ENCODE data around the gene PTPN23. TPM values are rescaled to one million over a fixed set of nuclear protein-coding genes. Genes with fewer than 3 reads are reported as not detected.
A peak's percentile ranks its signal among the peaks of the same experiment; 100 is the strongest.

The PTPN23 gene
- total RNA-seq, 6 experiments from 2014 or later, result 43.1 to 50.0 (median 48.6) TPM

DNA sequence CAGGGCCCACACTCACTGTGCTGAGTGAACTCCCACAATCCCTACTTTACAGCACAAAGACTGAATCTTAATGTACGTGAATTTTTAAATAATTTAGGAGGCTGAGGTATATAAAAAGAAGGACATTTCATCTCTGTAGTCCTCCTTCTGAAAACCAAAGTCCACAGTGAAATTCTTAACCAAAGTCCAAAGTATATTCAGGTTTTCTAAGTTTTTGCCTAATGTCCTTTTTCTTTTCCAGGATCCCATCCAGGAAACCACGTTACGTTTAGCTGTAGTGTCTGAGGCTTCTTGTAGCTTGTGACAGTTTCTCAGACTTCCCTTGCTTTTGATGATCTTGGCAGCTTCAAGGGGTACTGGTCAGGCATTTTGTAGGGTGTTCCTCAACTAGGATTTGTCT is 50.4 kb downstream of the PTPN23 start:
- no peaks in the 10 kb centered on the region; the same call in 1 of the 2 replicates for H3K27me3 Mint-ChIP-seq (ENCODE audit: insufficient read depth)
- no peak overlapping the region for H3K4me3 Mint-ChIP-seq
- peaks cover 8% of the 10 kb centered on the region for H3K36me3 Mint-ChIP-seq (ENCODE audit: low read depth)
- no peak overlapping the region for H3K27ac Mint-ChIP-seq
- TF ChIP-seq, protein P1, sequence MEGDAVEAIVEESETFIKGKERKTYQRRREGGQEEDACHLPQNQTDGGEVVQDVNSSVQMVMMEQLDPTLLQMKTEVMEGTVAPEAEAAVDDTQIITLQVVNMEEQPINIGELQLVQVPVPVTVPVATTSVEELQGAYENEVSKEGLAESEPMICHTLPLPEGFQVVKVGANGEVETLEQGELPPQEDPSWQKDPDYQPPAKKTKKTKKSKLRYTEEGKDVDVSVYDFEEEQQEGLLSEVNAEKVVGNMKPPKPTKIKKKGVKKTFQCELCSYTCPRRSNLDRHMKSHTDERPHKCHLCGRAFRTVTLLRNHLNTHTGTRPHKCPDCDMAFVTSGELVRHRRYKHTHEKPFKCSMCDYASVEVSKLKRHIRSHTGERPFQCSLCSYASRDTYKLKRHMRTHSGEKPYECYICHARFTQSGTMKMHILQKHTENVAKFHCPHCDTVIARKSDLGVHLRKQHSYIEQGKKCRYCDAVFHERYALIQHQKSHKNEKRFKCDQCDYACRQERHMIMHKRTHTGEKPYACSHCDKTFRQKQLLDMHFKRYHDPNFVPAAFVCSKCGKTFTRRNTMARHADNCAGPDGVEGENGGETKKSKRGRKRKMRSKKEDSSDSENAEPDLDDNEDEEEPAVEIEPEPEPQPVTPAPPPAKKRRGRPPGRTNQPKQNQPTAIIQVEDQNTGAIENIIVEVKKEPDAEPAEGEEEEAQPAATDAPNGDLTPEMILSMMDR (IDR thresholded peaks at IDR 0.05), result no peak
- no peaks in the 10 kb centered on the region for H3K4me1 Mint-ChIP-seq (ENCODE audit: low read depth)
- no peak for DNase-seq
- H3K9me3 Mint-ChIP-seq, result no peaks in the 10 kb centered on the region

DNA sequence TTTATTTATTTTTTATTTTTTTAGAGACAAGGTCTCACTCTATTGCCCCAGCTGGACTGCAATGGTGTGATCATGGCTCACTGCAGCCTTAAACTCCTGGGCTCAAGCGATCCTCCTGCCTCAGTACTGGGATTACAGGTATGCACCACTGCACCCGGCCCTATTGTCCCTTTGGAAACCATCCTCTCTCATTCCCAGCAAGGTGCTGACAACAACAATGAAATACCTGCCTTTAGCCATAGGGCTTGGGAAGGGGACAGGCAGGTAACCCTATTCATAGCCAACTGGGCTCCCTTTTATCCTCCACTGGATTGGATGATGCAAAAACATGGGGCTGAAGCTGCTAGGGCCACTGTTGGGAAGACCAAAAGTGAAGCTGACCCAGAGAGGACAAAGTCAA is 51.9 kb downstream of the PTPN23 start:
- DNase-seq, result no peak
- Mint-ChIP-seq H3K36me3 (ENCODE audit: low read depth) (peaks cover 8% of the 10 kb centered on the region), H3K27ac (no peak overlapping the region), H3K4me1 (ENCODE audit: low read depth) (no peaks in the 10 kb centered on the region), H3K27me3 (ENCODE audit: insufficient read depth) (no peaks in the 10 kb centered on the region; the same call in 1 of the 2 replicates), H3K4me3 (no peak overlapping the region), H3K9me3 (no peaks in the 10 kb centered on the region)
- TF ChIP-seq, protein P1 (IDR thresholded peaks at IDR 0.05), result no peak

DNA sequence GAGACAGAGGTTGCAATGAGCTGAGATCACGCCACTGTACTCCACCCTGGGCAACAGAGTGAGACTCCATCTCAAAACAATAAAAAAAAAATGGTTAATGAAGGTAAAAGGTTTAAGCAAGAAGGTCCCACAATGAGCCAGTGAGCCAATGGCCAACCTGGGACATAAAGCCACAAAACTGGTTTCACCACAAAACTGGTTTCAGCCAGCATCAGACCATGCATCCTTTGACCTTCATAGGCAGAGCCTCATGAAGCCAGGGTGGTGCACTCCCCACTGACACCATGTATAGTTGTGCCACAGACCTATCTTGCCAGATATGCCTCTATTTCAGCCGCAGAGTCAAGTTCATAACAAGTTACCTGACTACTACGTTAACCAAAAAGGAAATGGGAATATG is 53.0 kb downstream of the PTPN23 start:
- no peak for DNase-seq
- Mint-ChIP-seq H3K27ac (no peak overlapping the region), H3K4me3 (no peak overlapping the region), H3K9me3 (no peaks in the 10 kb centered on the region), H3K4me1 (ENCODE audit: low read depth) (no peaks in the 10 kb centered on the region), H3K27me3 (ENCODE audit: insufficient read depth) (no peaks in the 10 kb centered on the region; the same call in 1 of the 2 replicates), H3K36me3 (ENCODE audit: low read depth) (peaks cover 8% of the 10 kb centered on the region)
- TF ChIP-seq, protein P1 (IDR thresholded peaks at IDR 0.05), result no peak

DNA sequence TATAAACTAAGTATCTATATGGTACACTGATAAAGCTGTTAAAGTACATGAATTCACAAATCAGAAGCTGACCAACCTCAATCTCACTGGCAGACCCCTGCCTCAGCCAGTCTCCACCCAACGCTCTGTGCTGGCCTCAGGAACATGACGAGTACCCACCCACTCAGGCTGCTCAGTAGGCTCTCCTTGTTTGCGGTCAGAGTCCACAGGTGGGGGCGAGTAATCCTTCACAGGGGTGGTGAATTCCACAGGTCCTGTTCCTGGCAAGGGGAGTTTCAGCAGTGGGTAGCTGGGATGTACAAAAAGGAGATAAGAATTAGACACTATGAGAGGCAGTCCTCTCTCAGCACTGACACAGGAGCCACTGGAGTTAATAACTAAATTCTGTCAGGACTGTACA is 54.0 kb downstream of the PTPN23 start:
- Mint-ChIP-seq H3K4me3 (no peak overlapping the region), H3K4me1 (ENCODE audit: low read depth) (no peaks in the 10 kb centered on the region), H3K27ac (no peak overlapping the region), H3K9me3 (no peaks in the 10 kb centered on the region), H3K36me3 (ENCODE audit: low read depth) (peaks cover 8% of the 10 kb centered on the region), H3K27me3 (ENCODE audit: insufficient read depth) (no peaks in the 10 kb centered on the region; the same call in 1 of the 2 replicates)
- TF ChIP-seq, protein P1 (IDR thresholded peaks at IDR 0.05), result no peak
- no peak for DNase-seq

DNA sequence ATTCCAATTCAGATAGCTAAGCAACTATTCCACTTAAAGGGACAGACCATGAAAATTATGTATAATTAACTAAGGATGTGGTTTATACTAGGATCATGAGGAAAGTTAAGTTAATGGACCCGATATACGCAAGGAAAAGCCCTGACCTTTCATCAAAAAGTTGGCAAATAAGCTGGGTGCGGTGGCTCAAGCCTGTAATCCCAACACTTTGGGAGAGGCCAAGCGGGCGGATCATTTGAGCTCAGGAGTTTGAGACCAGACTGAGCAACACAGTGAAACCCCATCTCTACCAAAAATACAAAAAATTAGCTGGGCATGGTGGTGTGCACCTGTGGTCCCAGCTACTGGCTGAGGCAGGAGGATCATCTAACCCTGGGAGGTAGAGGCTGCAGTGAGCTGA is 55.4 kb downstream of the PTPN23 start:
- Mint-ChIP-seq H3K27ac (no peak overlapping the region), H3K9me3 (no peaks in the 10 kb centered on the region), H3K4me1 (ENCODE audit: low read depth) (no peaks in the 10 kb centered on the region), H3K27me3 (ENCODE audit: insufficient read depth) (no peaks in the 10 kb centered on the region; the same call in 1 of the 2 replicates), H3K4me3 (no peak overlapping the region), H3K36me3 (ENCODE audit: low read depth) (peaks cover 8% of the 10 kb centered on the region)
- TF ChIP-seq, protein P1 (IDR thresholded peaks at IDR 0.05), result no peak
- DNase-seq, result no peak

DNA sequence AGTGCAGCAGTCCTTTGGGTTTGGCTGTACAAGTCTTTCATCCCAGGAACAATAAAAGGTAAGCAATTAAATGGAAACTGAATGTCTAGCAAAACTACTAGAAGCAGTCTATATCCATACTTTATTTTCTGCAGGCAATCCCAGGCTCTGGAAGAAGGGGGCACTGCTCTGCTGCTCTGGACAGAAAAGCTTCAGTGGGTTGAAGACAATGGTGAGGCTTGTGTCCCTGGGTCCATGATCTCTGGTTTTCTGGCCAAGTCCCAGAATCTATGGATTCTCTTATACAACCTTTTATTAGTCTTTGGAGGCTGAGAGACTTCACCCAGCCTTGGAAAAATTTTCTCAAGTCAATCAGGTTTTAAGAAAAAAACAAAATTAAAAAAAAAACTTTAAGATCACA is 59.3 kb downstream of the PTPN23 start:
- Mint-ChIP-seq H3K36me3 (ENCODE audit: low read depth) (no peaks in the 10 kb centered on the region), H3K27ac (no peak overlapping the region), H3K9me3 (no peaks in the 10 kb centered on the region), H3K4me3 (no peak overlapping the region), H3K4me1 (ENCODE audit: low read depth) (peaks cover 21% of the 10 kb centered on the region), H3K27me3 (ENCODE audit: insufficient read depth) (no peaks in the 10 kb centered on the region; the same call in none of the 2 replicates)
- DNase-seq, result no peak
- TF ChIP-seq, protein P1 (IDR thresholded peaks at IDR 0.05), result peak; percentile 45

Measured in HFFc6 (cell line).